Ishikawa (cell line): ENCODE results near the gene DKC1.

Experiments
- EP300 ChIP-seq: IDR thresholded peaks from 2 replicates; pipeline ENCODE4 v1.6.1; 2012; ENCODE audit warnings: borderline replicate concordance
- RAD21 ChIP-seq: IDR thresholded peaks from 2 replicates; pipeline ENCODE4 v1.6.1; 2012; ENCODE audit warnings: low read depth
- TAF1 ChIP-seq: IDR thresholded peaks from 2 replicates; pipeline ENCODE4 v1.6.1; 2012; ENCODE audit warnings: low read depth, mild to moderate bottlenecking
- TF ChIP-seq, protein P1 (sequence below): IDR thresholded peaks from 2 replicates; pipeline ENCODE4 v1.6.1; 2012

GRCh38 chrX:154776753-154777152 is 14.1 kb downstream of the DKC1 start:
- TF ChIP-seq TAF1 (no peak), EP300 (no peak), RAD21 (no peak)
- TF ChIP-seq, protein P1, sequence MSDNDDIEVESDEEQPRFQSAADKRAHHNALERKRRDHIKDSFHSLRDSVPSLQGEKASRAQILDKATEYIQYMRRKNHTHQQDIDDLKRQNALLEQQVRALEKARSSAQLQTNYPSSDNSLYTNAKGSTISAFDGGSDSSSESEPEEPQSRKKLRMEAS: no peak
